HG03045 (cell line): ENCODE measurements around the gene TMEFF1.
A peak's percentile ranks its signal among the peaks of the same experiment; 100 is the strongest.
"Not testable (repeated sequence)": the region's sequence is repeated elsewhere in the genome, so short reads cannot be mapped to it uniquely, and the experiment has no call there.

Source experiments
- ATAC-seq: cut with Tn5 transposase; IDR thresholded peaks from one replicate; pipeline ENCODE4 v1.9.1; 2021; ENCODE audit warnings: mild to moderate bottlenecking, moderate library complexity; ENCODE audit not compliant: unreplicated experiment

Gene TMEFF1

DNA sequence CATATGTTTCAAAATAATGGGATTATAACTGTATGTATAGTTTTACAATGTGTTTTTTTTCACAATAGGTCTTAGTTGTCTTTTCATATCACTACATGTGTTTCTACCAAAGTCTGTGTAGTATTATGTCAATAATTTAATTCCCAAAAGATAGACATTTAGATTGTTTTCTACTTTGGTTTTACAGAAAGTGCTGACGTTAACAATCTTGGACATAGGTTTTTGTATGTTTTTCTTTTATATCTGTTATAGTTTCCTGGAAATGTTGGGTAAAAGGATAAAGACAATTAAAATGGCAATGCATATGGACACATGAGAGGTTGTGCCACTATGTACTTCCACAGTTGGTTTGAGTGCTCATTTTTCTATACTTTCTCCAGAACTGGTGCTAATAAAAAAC lies 15.2 kb downstream of the TMEFF1 start:
- no peak for ATAC-seq

DNA sequence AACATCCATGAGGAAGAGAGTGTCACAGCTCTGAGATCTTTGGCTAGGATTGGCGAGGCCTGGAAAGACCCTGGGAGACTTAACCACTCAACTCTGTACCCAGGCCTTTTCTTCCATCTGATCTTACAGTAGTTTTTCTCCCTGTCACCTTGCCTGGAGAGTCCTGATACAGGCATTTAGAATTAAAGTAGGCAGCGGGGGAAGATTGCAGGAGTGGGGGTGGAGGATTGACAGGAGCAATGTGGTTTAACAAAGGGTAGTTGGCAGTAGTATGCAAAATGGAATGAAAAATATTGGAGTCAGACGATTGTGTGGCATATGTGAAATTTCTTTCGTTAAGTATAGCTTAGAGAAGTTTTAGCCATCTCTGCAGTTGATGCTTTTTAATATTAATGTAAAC lies 16.9 kb downstream of the TMEFF1 start:
- ATAC-seq: no peak

DNA sequence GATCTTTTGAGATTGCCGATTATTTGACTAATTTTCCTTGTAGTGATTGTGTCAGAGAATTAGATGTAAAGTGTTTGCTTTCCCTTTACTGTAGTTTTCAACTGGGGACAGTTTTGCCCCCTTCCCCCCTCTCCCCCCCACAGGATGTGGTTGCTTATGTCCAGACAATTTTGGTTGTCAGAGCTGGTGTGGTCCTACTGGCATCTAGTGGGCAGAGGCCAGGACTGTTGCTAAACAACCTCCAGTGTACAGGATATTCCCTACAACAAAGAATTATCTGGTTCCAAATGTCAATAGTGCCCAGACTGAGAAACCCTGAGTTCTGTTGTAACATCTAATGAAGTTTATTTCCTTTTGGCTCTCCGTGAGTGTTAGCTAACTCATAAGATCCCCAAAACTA lies 20.0 kb downstream of the TMEFF1 start:
- ATAC-seq: no peak

DNA sequence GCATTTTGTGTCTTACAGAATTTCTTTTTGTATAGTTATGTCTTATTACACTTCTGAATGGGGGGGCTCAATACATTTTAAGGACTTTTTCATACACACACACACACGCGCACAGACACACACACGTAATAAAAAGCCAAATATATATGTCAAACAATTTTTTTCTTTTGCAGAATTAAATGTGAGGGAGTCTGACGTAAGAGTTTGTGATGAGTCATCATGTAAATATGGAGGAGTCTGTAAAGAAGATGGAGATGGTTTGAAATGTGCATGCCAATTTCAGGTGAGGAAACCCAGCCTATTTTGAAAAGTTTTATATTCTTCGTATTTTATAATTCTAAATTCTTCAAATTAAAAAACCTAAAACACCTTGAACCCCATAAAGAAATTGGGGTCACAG lies 25.6 kb downstream of the TMEFF1 start:
- no peak for ATAC-seq

DNA sequence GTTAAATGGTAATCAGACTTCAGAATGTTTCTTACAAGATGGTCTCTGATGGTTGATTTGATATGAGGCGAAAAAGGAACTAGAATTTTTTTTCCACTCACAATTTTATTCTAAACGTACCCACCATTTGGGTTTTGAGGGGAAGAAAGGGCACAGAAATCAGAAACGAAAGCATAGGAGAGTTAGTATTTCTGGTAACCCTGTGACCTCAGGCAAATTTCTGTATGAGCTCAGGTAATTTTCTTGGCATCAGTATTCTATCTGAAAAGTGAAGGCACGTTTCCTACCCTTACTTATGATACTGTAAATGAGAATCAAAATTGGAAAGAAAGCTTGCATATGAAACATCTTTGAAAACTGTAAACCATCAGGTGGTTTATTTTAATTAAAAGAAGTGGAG lies 26.5 kb downstream of the TMEFF1 start:
- no peak for ATAC-seq

DNA sequence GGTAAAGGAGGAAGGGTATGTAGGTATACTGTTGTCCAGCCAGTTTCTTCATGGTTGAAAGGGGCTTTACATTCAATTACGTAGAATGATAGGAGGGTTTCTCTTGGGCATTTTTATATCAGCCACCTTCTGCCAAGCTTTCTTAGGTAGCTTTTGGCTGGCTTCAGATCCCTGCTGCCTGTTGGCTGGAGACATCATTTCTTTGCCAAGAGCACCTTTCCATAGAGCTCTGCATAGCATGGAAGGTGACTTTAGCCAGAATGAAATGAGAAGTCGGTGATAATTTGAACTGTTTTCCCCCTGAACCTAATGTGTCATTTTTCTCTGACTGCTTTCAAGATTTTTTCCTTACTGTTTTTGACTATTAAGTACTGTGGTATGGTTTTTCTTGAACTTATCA lies 26.9 kb downstream of the TMEFF1 start:
- no peak for ATAC-seq

DNA sequence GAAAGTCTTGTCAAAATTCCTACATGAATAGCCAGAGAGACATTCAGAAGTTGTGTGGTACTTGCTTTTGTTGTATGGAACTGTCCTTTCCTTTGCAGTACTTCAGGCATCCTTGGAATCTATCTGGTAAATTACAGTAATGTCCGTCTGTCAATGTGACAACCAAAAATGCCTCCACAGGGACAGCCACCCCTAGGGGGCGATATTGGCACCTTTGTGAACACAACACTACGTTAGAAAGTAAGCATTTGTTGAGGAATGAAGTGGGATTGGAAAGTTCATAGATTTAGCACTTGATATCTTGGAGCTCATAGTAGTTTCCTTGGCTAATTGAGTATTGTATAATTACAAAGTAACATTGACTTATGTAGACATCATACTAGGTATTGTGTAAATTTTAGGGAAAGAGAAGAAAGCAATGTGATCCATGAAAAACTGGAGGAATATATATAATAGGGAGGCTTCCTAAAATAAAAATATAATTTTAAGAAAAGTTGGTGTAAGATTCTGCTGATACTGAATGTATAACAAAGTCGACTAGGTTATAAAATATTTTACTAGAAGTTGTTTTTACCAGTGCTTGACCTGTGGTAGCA lies 32.7 kb downstream of the TMEFF1 start:
- no peak for ATAC-seq

DNA sequence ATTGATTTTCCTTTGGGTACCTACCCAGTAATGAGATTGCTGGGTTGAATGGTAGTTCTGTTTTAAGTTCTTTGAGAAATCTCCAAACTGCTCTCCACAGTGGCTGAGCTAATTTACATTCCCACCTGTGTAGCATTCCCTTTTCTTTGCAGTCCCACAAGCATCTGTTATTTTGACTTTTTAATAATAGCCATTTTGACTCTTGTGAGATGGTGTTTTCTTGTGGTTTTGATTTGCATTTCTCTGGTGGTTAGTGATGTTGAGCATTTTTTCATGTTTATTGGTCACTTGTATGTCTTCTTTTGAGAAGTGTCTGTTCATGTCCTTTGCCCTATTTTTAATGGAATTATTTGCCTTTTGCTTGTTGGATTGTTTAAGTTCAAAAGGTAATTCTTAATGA lies 34.4 kb downstream of the TMEFF1 start:
- peak; percentile 62 for ATAC-seq

DNA sequence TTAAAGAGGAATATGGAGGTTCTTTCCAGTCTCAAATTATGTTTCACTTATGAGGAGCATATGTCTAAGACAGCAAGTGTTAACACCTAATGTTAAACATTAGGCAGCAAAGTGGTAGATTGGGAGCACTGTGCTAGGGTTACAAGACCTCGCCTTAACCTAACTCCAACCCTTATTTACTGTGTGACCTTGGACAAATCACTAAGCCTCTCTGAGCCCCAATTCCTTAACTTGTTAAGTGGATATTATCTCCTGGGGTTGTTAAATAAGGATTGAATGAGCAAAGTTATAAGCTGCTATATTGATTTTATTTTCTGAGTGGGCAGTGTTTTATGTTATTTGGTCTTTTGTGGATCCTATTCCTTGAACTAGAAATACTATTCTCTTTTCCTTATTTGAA lies 38.3 kb downstream of the TMEFF1 start:
- no peak for ATAC-seq

DNA sequence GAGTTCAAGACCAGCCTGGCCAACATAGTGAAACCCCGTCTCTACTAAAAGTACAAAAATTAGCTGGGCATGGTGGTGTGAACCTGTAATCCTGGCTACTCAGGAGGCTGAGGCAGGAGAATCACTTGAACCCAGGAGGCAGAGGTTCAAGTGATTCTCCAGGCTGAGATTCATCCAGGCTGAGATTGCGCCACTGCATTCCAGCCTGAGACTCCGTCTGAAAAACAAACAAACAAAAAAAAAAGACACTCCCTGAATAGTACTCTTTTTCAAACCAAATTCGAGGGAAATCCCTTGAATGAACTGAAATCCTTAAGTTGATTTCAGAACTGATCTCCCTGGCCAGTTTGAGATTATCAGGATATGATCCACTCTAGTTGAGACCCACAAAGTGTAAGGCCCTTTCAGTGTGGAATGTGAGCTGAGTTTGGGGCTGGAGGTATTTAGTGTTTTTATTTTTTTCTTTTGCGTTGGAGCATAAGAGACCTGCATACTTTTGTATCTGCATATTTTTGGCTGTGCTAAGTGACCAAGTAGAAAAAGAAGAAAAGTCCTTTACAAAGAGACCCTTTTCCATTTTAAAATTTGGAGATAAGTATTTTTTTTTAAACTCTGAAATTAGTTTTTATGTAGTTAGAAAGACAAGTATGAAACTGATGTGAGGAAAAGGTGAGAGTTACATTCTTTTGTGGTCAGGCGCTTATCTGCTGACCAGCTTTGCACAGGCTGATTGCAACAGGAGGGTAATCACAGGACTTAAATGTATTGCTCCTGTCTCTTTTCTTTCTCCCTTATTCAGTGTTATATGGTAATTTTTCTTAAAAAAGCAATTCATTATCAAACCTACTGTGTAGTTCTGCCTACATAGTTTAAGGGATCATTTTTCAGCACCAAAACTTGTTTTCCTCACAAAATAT lies 42.9 kb downstream of the TMEFF1 start:
- ATAC-seq: no peak

DNA sequence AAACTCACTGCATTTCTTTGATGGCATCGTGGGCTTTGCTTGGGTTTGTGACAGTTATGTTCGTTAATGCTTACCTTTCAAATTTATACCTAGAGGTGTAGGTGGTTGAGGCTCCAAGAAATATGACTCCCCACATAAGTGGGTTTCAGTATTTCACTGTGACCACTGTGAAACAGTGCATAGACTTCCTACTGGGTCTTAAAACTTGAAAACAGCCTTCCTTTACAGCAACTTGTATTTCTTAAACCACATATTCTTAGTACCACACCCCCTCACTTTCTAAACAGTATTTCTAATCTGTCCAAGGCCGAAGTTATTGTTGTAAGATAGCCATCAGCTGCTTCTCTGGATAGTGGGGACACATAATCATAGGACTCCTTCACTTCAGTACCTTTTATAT lies 48.3 kb downstream of the TMEFF1 start:
- ATAC-seq: no peak

DNA sequence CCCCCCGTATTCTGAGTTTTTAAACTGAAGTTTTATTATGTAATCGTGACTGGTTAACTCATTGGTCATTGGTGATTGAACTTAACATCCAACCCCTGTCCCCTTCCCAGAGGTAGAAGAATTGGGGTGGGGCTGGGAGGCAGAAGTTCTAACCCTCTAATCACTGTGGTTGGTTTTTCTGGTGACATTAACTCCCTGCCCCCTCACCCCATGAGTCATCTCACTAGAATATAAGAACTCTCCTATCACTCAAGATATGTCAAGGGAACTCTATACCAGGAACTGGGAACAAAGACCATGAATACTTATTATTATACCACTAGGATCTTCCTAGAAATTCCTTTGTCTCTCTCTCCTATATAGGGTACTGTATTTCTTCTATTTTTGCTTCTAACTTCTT lies 52.6 kb downstream of the TMEFF1 start:
- no peak for ATAC-seq

DNA sequence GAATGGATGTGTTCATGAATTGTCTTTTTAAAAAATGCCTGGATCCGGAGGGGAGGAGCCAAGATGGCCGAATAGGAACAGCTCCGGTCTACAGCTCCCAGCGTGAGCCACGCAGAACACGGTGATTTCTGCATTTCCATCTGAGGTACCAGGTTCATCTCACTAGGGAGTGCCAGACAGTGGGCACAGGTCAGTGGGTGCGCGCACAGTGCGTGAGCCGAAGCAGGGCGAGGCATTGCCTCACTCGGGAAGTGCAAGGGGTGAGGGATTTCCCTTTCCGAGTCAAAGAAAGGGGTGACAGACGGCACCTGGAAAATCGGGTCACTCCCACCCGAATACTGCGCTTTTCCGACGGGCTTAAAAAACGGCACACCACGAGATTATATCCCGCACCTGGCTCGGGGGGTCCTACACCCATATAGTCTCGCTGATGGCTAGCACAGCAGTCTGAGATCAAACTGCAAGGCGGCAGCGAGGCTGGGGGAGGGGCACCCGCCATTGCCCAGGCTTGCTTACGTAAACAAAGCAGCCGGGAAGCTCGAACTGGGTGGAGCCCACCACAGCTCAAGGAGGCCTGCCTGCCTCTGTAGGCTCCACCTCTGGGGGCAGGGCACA lies 54.3 kb downstream of the TMEFF1 start:
- ATAC-seq: not testable (repeated sequence)

DNA sequence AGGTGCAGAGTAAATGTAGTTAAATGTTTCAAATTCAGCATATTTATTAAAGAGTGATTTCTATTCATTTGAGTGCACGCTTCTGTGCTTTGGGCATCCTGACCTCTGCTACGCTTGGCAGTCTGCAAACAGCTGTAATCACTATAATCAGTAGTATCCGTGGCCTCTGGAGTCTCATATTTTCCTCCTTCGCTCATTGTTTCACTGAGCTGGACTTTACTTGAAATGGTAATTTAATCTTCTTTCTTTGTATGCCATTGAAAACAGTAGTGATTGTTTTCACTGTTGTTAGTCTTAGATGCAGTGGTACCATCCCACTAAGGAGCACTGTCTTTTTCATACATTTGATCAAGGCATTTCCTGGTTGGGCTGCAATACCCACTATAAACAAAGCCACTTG lies 61.5 kb downstream of the TMEFF1 start:
- no peak for ATAC-seq

DNA sequence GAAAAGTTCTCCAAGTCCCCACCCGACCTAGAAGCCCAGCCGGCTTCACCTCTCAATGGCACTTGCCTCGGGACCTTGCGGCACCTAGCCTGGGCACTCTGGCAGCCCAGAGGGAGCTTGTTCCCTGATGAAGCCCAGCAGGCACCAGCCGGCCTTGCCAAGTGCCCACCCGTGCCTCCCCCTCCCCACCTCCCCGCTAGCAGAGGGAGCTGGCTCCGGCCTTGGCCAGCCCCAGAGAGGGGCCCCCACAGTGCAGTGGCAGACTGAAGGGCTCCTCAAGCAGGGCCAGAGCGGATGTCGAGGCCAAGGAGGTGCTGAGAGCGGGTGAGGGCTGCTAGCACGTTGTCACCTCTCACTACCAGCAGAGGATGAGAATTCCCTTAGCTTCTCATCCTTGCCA lies 67.4 kb downstream of the TMEFF1 start:
- no peak for ATAC-seq

DNA sequence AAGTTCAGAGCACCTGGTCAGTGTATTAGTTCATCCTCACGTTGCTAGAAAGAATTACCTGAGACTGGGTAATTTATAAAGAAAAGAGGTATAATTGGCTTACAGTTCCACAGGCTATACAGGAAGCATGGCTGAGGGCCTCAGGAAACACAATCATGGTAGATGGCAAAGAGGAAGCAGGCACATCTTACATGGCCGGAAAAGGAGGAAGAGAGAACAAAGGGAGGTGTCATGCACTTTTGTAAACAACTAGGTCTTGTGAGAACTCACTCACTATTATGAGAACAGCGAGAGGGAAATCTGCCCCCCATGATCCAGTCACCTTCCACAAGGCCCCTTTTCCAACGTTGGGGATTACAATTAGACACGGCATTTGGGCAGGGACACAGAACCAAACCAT lies 76.1 kb downstream of the TMEFF1 start:
- no peak for ATAC-seq

DNA sequence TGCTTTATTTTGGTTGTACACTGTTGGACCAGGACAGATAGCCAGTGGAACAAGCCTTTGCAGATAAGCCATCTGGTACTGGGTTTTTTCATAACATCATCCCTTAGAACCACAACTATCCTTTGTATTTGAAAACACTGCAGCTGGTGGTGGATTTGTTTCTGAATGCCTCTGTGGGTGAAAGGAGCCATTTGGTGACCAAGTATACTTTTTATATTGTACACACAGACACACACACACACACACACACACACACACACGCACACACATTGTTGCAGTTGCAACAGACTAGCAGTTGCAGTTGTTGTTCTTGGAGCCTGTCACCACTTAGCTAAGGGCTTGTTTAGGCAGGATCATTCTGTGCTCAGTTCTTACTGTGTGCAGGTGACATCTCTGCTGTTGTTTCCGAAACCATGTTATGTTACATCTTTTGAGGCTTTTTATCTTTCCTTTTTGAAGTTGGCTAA lies 82.0 kb downstream of the TMEFF1 start:
- no peak for ATAC-seq

DNA sequence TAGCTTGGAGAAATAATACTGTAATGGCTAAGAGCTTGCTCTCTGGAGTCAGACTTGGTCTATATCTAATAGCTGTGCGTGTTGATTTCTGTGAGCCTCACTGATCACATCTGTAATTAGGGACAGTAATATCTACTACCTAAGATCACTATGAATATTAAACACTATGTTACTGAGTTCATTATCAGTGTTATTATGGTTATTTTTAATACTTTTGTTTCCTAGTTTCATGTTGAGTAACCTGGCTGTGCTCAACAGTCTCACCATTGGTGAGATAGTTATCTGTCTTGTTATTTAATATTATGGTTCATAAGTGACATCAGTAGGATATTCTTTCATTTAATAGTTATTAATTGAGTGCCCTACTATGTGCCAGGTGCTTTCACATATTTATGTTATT lies 82.5 kb downstream of the TMEFF1 start:
- ATAC-seq: no peak

DNA sequence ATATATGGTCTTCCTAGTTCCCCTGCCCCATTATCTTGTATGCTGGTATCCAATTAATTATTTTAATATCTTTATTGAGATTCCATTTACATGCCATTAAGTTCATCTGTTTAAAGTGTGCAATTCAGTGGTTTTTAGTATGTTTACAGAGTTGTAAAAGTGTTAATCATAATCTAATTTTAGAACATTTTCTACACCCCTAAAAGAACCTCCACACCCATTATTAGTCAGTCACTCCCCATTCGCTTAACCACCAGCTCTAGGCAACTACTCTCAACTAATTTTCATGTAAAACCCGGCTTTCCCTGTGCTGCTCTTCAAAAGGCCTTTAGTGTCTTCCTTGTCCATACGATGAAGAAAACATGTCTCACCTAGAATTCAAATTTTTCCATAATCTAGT lies 84.1 kb downstream of the TMEFF1 start:
- ATAC-seq: no peak

DNA sequence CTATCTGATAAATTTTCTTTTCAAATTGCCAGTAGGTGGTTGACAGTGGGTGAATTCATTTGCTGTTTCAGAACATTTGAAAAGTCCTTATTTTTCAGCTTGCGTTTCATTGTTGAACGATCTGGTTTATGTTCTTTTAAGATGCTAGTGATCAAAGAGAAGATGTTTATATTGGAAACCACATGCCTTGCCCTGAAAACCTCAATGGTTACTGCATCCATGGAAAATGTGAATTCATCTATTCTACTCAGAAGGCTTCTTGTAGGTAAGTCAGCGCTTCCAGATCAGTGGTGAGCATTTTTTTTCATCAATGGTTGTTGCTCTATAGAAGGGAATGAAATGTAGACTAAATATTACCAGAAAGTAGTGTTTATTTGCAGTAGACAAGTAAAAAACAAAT lies 88.3 kb downstream of the TMEFF1 start:
- ATAC-seq: no peak

DNA sequence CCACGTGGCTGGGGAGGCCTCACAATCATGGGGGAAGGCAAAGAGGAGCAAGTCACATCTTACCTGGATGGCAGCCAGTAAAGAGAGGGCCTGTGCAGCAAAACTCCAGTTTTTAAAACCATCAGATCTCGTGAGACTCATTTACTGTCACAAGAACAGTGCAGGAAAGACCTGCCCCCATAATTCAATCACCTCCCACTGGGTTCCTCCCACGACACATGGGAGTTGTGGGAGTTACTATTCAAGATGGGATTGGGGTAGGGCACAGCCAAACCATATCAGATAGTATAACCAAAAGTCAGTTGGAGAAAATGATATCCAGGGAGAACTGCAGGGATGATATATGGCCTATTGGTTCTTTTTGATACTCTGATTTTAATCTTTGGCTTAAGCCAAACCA lies 94.9 kb downstream of the TMEFF1 start:
- no peak for ATAC-seq

DNA sequence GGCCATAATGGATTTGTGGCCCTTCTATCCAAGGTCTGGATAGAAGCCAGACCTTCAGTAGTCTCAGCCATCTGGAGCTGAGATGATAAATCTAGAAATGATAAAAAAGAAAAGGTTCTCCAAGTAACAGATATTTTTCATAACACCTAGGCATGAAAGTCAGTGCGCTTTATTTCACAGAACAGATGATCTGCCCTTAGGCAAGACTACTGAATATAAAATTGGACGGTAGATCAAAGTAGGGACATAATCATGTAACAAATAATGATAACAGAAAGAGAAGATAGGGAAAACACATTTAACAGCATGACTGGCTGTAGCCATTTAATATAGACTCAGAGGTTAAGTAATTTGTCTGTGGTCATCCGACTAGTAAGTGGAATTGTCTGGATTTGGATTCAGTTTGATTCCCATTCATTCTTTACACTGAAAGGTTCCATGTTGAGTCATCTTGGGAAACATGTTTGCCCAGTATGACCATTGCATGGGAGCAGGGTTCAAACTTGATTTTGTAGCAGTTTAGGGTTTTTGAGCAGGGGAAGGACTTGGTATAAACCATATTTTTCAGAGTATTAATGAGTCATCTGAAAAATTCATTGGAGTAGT lies 100.8 kb downstream of the TMEFF1 start:
- no peak for ATAC-seq
